GM19023 (cell line): ENCODE results near the gene PSORS1C1.
"Not testable (repeated sequence)": the region's sequence is repeated elsewhere in the genome, so short reads cannot be mapped to it uniquely, and the experiment has no call there.

ENCODE experiments used
- ATAC-seq: cut with Tn5 transposase; IDR thresholded peaks from one replicate; pipeline ENCODE4 v1.9.1; 2021; ENCODE audit warnings: mild to moderate bottlenecking, moderate library complexity; ENCODE audit not compliant: unreplicated experiment

PSORS1C1 gene

GRCh38 chr6:31114541-31114878, at the start of gene PSORS1C1:
TSS of gene PSORS1C1 (plus strand) at chr6:31114800. CDS start at chr6:31129633, 14,833 bp downstream.
- no peak for ATAC-seq

- ATAC-seq, result no peak
Observed at GRCh38 chr6:31065556-31065955, 49.0 kb upstream of the PSORS1C1 start.

- not testable (repeated sequence) for ATAC-seq
Observed at GRCh38 chr6:31067028-31067427, 47.6 kb upstream of the PSORS1C1 start.

- ATAC-seq, result not testable (repeated sequence)
Observed at GRCh38 chr6:31067891-31068668, 46.5 kb upstream of the PSORS1C1 start.

GRCh38 chr6:31068669-31069340, 45.8 kb upstream of the PSORS1C1 start:
- no peak for ATAC-seq

GRCh38 chr6:31070711-31071197, 43.8 kb upstream of the PSORS1C1 start:
- ATAC-seq, result no peak

GRCh38 chr6:31074401-31074800, 40.2 kb upstream of the PSORS1C1 start:
- no peak for ATAC-seq

- no peak for ATAC-seq
Observed at GRCh38 chr6:31075528-31075927, 39.1 kb upstream of the PSORS1C1 start.

- no peak for ATAC-seq
Observed at GRCh38 chr6:31076611-31077010, 38.0 kb upstream of the PSORS1C1 start.

GRCh38 chr6:31079656-31080261, 34.8 kb upstream of the PSORS1C1 start:
- no peak for ATAC-seq

- no peak for ATAC-seq
Observed at GRCh38 chr6:31081872-31082271, 32.7 kb upstream of the PSORS1C1 start.

- ATAC-seq, result no peak
Observed at GRCh38 chr6:31083742-31084354, 30.8 kb upstream of the PSORS1C1 start.

- ATAC-seq, result no peak
Observed at GRCh38 chr6:31086788-31087440, 27.7 kb upstream of the PSORS1C1 start.

GRCh38 chr6:31087494-31088089, 27.0 kb upstream of the PSORS1C1 start:
- ATAC-seq, result peak; percentile 57

GRCh38 chr6:31090275-31090972, 24.2 kb upstream of the PSORS1C1 start:
- ATAC-seq, result no peak

GRCh38 chr6:31090973-31091364, 23.6 kb upstream of the PSORS1C1 start:
- no peak for ATAC-seq

GRCh38 chr6:31091680-31092079, 22.9 kb upstream of the PSORS1C1 start:
- no peak for ATAC-seq

GRCh38 chr6:31092238-31092637, 22.4 kb upstream of the PSORS1C1 start:
- ATAC-seq, result no peak

GRCh38 chr6:31092769-31093505, 21.7 kb upstream of the PSORS1C1 start:
- ATAC-seq, result no peak
